Ovary (tissue), 9 donors: ENCODE results near the gene STX16. TPM values are rescaled to one million over a fixed set of nuclear protein-coding genes. Genes with fewer than 3 reads are reported as not detected.

Experiments used
- DNase-seq, 5 donors: peaks; one replicate each; pipeline ENCODE4 v3.0.0-alpha.2; 2019 to 2020
- H3K27ac ChIP-seq, 2 donors: fragments of 200-600 bp; one replicate each; pipeline versions ENCODE4 v1.5.1 to v1.8.0; 2019 to 2022
- H3K27me3 ChIP-seq: fragments of 200-600 bp; one replicate; pipeline ENCODE4 v1.8.0; 2022
- H3K36me3 ChIP-seq: fragments of 200-600 bp; sonication (generic); one replicate; pipeline ENCODE4 v1.5.1; 2019
- H3K4me1 ChIP-seq: one replicate; pipeline ENCODE4 v1.8.1; 2013; ENCODE audit warnings: mild to moderate bottlenecking, moderate library complexity; ENCODE audit not compliant: insufficient read depth
- H3K4me3 ChIP-seq: fragments of 200-600 bp; sonication (generic); one replicate; pipeline ENCODE4 v1.5.1; 2017
- H3K9me3 ChIP-seq, 2 donors: fragments of 200-600 bp in 1 of 2; sonication (generic) in 1 of 2; one replicate each; pipeline versions ENCODE4 v1.5.1 to v1.8.1; 2013 to 2019; ENCODE audit warnings: mild to moderate bottlenecking in 1 of 2, moderate library complexity in 1 of 2
- EP300 ChIP-seq: sonication (generic); formaldehyde crosslinking; IDR thresholded peaks from one replicate; pipeline ENCODE4 v1.6.1; 2017; ENCODE audit warnings: antibody characterized with exemption
- POLR2A ChIP-seq: fragments of 450-650 bp; IDR thresholded peaks from one replicate; pipeline ENCODE4 v1.6.1; 2017; ENCODE audit warnings: antibody characterized with exemption, mild to moderate bottlenecking, moderate library complexity
- WGBS, 3 donors: extraction: QIAGEN DNeasy Blood & Tissue Kit in 1 of 3; methylation state at CpG; one replicate each; pipeline versions ENCODE4 v1.1.5 to v1.1.7; 2013 to 2017; 5-methylcytosine and 5-hydroxymethylcytosine counted together
- intact Hi-C, 4 donors: fragments of 100-400 bp; cut with DNase I; formaldehyde crosslinking; loops; one replicate each; pipeline versions ENCODE4 v1.11.0 to v1.15.1; 2022 to 2023
- polyA plus RNA-seq, 2 donors: library from polyadenylated mRNA; stranded (reverse); fragments of 200-250 nt in 1 of 2; fragments of 350-450 nt in 1 of 2; fragmentation: Illumina TruSeq in 1 of 2; extraction: RNeasy Lipid Tissue Mini Kit (QIAGEN cat#74804) in 1 of 2; gene quantifications; one replicate each; pipeline ENCODE4 v1.2.3, GENCODE V29; 2013 to 2014
- total RNA-seq, 7 donors: library from RNA; depleted of rRNA in 2 of 7; stranded (reverse); fragments of >200 nt in 2 of 7; fragmentation: NEBNext Ultra II Directional in 3 of 7; extraction: Animal tissue kit (Norgen Biotek cat#: 25700) in 3 of 7; gene quantifications; one replicate each; pipeline versions ENCODE4 v1.1.0 to v1.2.4, GENCODE V29; 2016 to 2023
- TF ChIP-seq, protein P1 (sequence below), 3 donors: fragments of 450-650 bp in 2 of 3; fragments of 200-600 bp in 1 of 3; IDR thresholded peaks; one replicate each; pipeline versions ENCODE4 v1.5.1 to v1.8.0; 2016 to 2022; ENCODE audit warnings: antibody characterized with exemption in 3 of 3, mild to moderate bottlenecking in 1 of 3
- donor health status: DM: no; HTN: no; CAD: no; lungs with moderate emphysema.
- donor health status: DM: no; HTN: no; CAD: no.
- donor health status: Bipolar disorder and iron deficiency.
- donor health status: DM: yes; HTN: yes; CAD: no.
- donor health status: DM: no; HTN: no; CAD: no.
- donor health status: DM: yes; HTN: yes; CAD: no.

The STX16 gene
- total and polyA plus RNA-seq, 9 donors = 31.9 to 55.8 (median 46.5) TPM

DNA sequence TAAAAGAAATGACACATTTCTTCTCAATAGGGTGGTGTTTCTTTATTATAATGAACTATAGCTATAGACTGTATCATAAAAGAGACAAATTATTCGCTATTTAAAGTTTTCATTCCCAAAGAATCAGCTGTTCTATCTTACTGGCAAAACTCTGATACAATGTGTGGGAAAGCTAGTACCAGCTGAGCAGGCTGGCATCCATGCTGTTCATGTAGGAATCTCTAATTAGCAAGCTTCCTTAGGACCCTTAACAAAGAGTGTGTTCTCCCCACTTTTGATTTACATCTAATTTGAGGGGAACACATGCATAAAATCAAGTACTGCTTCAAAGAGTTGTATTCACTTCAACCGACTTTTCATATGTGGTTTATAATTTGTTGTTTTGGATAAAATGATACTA lies 13.2 kb downstream of the STX16 start:
- Histone ChIP-seq H3K4me1 (no peaks in the 10 kb centered on the region), H3K4me3 (no peak overlapping the region), H3K27me3 (no peaks in the 10 kb centered on the region), H3K9me3 (no peaks in the 10 kb centered on the region), H3K27ac (no peak overlapping the region), H3K36me3 (no peaks in the 10 kb centered on the region)
- 86 to 89% (median 87%) methylated on average over 2 of the region's 2 CpGs for WGBS, 3 donors
- DNase-seq = no peak
- TF ChIP-seq, protein P1, sequence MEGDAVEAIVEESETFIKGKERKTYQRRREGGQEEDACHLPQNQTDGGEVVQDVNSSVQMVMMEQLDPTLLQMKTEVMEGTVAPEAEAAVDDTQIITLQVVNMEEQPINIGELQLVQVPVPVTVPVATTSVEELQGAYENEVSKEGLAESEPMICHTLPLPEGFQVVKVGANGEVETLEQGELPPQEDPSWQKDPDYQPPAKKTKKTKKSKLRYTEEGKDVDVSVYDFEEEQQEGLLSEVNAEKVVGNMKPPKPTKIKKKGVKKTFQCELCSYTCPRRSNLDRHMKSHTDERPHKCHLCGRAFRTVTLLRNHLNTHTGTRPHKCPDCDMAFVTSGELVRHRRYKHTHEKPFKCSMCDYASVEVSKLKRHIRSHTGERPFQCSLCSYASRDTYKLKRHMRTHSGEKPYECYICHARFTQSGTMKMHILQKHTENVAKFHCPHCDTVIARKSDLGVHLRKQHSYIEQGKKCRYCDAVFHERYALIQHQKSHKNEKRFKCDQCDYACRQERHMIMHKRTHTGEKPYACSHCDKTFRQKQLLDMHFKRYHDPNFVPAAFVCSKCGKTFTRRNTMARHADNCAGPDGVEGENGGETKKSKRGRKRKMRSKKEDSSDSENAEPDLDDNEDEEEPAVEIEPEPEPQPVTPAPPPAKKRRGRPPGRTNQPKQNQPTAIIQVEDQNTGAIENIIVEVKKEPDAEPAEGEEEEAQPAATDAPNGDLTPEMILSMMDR (IDR thresholded peaks at IDR 0.05) = no peak
- TF ChIP-seq EP300 = no peak
- TF ChIP-seq POLR2A = no peak
- intact Hi-C loops = no loop called here

GRCh38 chr20:58664883-58665282 lies 13.8 kb downstream of the STX16 start:
- H3K27me3 ChIP-seq = no peaks in the 10 kb centered on the region
- no peak overlapping the region for H3K27ac ChIP-seq
- no peaks in the 10 kb centered on the region for H3K36me3 ChIP-seq
- H3K9me3 ChIP-seq = no peaks in the 10 kb centered on the region
- H3K4me3 ChIP-seq = no peak overlapping the region
- TF ChIP-seq, protein P1 (IDR thresholded peaks at IDR 0.05) = no peak
- no peak for TF ChIP-seq EP300
- TF ChIP-seq POLR2A = no peak
- DNase-seq = no peak
- H3K4me1 ChIP-seq = no peaks in the 10 kb centered on the region
- intact Hi-C loops = loop anchor here in 1 of 4 donors (1.0 kb wide), 1 partner anchor 41 kb away; no protein-coding TSS in a partner anchor
- 86 to 96% (median 91%) methylated on average over 5 of the region's 5 CpGs for WGBS, 3 donors

DNA sequence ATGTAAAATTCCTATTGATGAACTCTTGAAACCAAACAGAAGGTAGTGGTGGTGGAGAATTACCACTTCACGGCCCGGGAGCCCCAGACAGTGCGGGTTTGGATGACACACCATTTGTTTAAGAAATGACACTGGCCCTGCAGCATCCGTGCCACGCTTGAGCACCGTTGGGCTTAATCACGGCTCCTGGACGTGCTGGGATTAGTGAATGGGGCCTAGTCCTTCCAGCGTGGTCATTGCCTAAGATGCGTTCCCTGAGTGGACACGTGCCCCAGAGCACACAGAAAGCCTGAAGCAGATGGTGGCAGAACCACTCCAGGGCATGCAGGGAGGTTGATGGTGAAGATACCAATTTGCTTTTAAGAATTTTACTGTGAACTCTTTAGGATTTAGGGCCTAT lies 14.5 kb downstream of the STX16 start:
- Histone ChIP-seq H3K27ac (no peak overlapping the region), H3K4me1 (no peaks in the 10 kb centered on the region), H3K9me3 (no peaks in the 10 kb centered on the region), H3K4me3 (no peak overlapping the region), H3K36me3 (no peaks in the 10 kb centered on the region), H3K27me3 (no peaks in the 10 kb centered on the region)
- no peak for TF ChIP-seq POLR2A
- no peak for TF ChIP-seq EP300
- TF ChIP-seq, protein P1 (IDR thresholded peaks at IDR 0.05) = no peak
- no peak for DNase-seq
- intact Hi-C loops = loop anchor here in 1 of 4 donors (1.0 kb wide), 1 partner anchor 41 kb away; no protein-coding TSS in a partner anchor
- WGBS, 3 donors = 78 to 84% (median 83%) methylated on average over 11 of the region's 11 CpGs

GRCh38 chr20:58666702-58667101 lies 15.6 kb downstream of the STX16 start:
- H3K4me3 ChIP-seq = no peak overlapping the region
- H3K27me3 ChIP-seq = no peaks in the 10 kb centered on the region
- 89 to 93% (median 91%) methylated on average over 7 of the region's 7 CpGs for WGBS, 3 donors
- DNase-seq = no peak
- TF ChIP-seq POLR2A = no peak
- no peak for TF ChIP-seq EP300
- TF ChIP-seq, protein P1 (IDR thresholded peaks at IDR 0.05) = no peak
- intact Hi-C loops = no loop called here
- H3K27ac ChIP-seq = no peak overlapping the region
- H3K4me1 ChIP-seq = no peaks in the 10 kb centered on the region
- H3K9me3 ChIP-seq = no peaks in the 10 kb centered on the region
- no peaks in the 10 kb centered on the region for H3K36me3 ChIP-seq
